GM18508 (cell line): ENCODE results near the gene EIF2B1.

Experiments used
- ATAC-seq: cut with Tn5 transposase; IDR thresholded peaks from one replicate; pipeline ENCODE4 v1.9.1; 2021; ENCODE audit warnings: moderate number of reproducible peaks; ENCODE audit not compliant: insufficient read depth, unreplicated experiment

Gene EIF2B1

DNA sequence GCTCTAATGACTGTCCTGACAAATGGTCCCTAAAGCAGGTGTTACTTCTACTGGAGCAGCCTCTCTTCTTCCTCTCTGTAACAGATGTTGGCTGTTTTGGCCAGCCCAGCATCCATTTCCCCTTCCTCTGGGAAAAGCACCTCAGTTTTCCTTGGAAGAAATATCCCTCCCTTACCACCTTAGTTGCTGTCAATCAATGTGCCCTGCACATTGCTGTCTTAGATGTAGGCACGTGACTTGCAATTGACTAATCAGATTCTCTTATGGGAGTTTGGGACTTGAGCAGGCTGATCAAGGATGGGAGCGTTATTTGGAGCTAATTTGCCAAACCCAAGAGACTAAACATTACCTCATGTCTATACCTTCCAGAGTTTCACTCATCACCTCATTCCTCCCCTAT is 61.1 kb downstream of the EIF2B1 start:
- ATAC-seq = no peak

DNA sequence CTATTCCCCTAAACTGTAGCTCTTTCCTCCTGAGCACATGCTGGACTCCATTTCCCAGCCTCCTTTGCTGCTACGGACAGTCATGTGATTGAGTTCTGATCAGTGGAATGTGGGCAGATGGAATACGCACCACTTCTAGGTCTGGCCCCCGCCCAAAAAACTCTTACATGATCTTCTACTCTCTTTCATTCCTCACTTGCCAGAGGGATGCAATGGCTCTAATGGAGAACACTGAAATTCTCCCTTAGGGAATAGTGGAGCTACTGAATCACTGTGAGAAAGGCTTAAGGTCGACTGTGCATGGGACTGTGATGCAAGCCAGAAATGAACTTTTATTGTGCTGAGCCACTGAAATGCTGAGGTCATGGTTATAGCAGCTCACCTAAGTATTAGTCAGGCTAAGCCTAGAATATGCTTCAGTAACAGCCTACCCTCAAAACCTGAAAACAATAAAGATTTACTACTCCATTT is 62.1 kb downstream of the EIF2B1 start:
- no peak for ATAC-seq
